ENCODE results near the gene PHAF1.
"Not testable (repeated sequence)": the region's sequence is repeated elsewhere in the genome, so short reads cannot be mapped to it uniquely, and the experiment has no call there.

The PHAF1 gene

GRCh38 chr16:67105881-67106280 lies 3.9 kb upstream of the PHAF1 start:
- no peak for DNase-seq

GRCh38 chr16:67108489-67108888 lies 1.3 kb upstream of the PHAF1 start:
- no peak for DNase-seq

- DNase-seq, result no peak
Measured at GRCh38 chr16:67108931-67109406, 772 bp upstream of the PHAF1 start.

- DNase-seq, result no peak
Measured at GRCh38 chr16:67111951-67112444, 2.3 kb downstream of the PHAF1 start.

GRCh38 chr16:67112591-67113399 lies 3.1 kb downstream of the PHAF1 start:
- no peak for DNase-seq

GRCh38 chr16:67114793-67115192 lies 5.1 kb downstream of the PHAF1 start:
- no peak for DNase-seq

GRCh38 chr16:67115639-67116038 lies 5.9 kb downstream of the PHAF1 start:
- no peak for DNase-seq

GRCh38 chr16:67116388-67117311 lies 6.9 kb downstream of the PHAF1 start:
- no peak for DNase-seq

GRCh38 chr16:67117716-67118115 lies 8.0 kb downstream of the PHAF1 start:
- DNase-seq, result no peak

GRCh38 chr16:67120025-67120424 lies 10.3 kb downstream of the PHAF1 start:
- no peak for DNase-seq

- DNase-seq, result not testable (repeated sequence)
Measured at GRCh38 chr16:67122799-67123198, 13.1 kb downstream of the PHAF1 start.

GRCh38 chr16:67128417-67128816 lies 18.7 kb downstream of the PHAF1 start:
- no peak for DNase-seq

- DNase-seq, result no peak
Measured at GRCh38 chr16:67128887-67129286, 19.1 kb downstream of the PHAF1 start.

- DNase-seq, result no peak
Measured at GRCh38 chr16:67129422-67129821, 19.7 kb downstream of the PHAF1 start.

- DNase-seq, result no peak
Measured at GRCh38 chr16:67137605-67138004, 27.9 kb downstream of the PHAF1 start.

- DNase-seq, result no peak
Measured at GRCh38 chr16:67141391-67141790, 31.6 kb downstream of the PHAF1 start.

GRCh38 chr16:67142342-67142741 lies 32.6 kb downstream of the PHAF1 start:
- DNase-seq, result no peak

GRCh38 chr16:67144943-67145342 lies 35.2 kb downstream of the PHAF1 start:
- DNase-seq, result no peak

GRCh38 chr16:67145746-67146145 lies 36.0 kb downstream of the PHAF1 start:
- DNase-seq, result no peak

- DNase-seq, result no peak
Measured at GRCh38 chr16:67146523-67147357, 37.0 kb downstream of the PHAF1 start.

- no peak for DNase-seq
Measured at GRCh38 chr16:67147437-67148140, 37.8 kb downstream of the PHAF1 start.

- DNase-seq, result no peak
Measured at GRCh38 chr16:67148221-67148620, 38.5 kb downstream of the PHAF1 start.
